Natural killer cell (primary cell): ENCODE data around the gene NAB2. TPM values are rescaled to one million over a fixed set of nuclear protein-coding genes. Genes with fewer than 3 reads are reported as not detected.
A peak's percentile ranks its signal among the peaks of the same experiment; 100 is the strongest.

Experiments used
- ATAC-seq, 3 donors: fragments of 150-1000 bp in 2 of 3; fragments of 200-7000 bp in 1 of 3; cut with Tn5 transposase; 1 replicate in 1 of 3; 2 replicates in 2 of 3; pipeline ENCODE4 v1.10.0; 2021; ENCODE audit warnings: mild to moderate bottlenecking in 2 of 3, moderate library complexity in 2 of 3
- DNase-seq, 2 donors: peaks; one replicate each; pipeline versions ENCODE4 v3.0.0 to v3.0.0-alpha.2; 2013 to 2021; ENCODE audit warnings: mixed read lengths in 1 of 2
- H3K27ac ChIP-seq: one replicate; pipeline ENCODE4 v1.5.1; 2013; ENCODE audit warnings: mild to moderate bottlenecking, low read length
- H3K27me3 ChIP-seq: one replicate; pipeline ENCODE4 v1.6.1; 2013; ENCODE audit warnings: low read length; ENCODE audit not compliant: control insufficient read depth, insufficient read depth
- H3K36me3 ChIP-seq: one replicate; pipeline ENCODE4 v1.6.1; 2013; ENCODE audit warnings: low read length; ENCODE audit not compliant: control insufficient read depth, insufficient read depth
- H3K4me1 ChIP-seq: one replicate; pipeline ENCODE4 v1.6.1; 2013; ENCODE audit warnings: low read length; ENCODE audit not compliant: control insufficient read depth, insufficient read depth
- H3K4me3 ChIP-seq: one replicate; pipeline ENCODE4 v1.5.1; 2013; ENCODE audit warnings: low read length
- H3K9me3 ChIP-seq: one replicate; pipeline ENCODE4 v1.6.1; 2013; ENCODE audit warnings: low read length; ENCODE audit not compliant: control insufficient read depth, insufficient read depth
- H3K27ac Mint-ChIP-seq, 2 donors: one replicate each; pipeline ENCODE4 v1.8.0; 2022; ENCODE audit warnings: mild to moderate bottlenecking in 2 of 2, mixed read lengths in 2 of 2, moderate library complexity in 1 of 2
- H3K27me3 Mint-ChIP-seq, 2 donors: one replicate each; pipeline ENCODE4 v1.8.0; 2022; ENCODE audit warnings: low read depth in 2 of 2, mixed read lengths in 2 of 2
- H3K36me3 Mint-ChIP-seq: one replicate; pipeline ENCODE4 v1.8.0; 2022; ENCODE audit warnings: mixed read lengths
- H3K4me1 Mint-ChIP-seq, 2 donors: one replicate each; pipeline ENCODE4 v1.8.0; 2022; ENCODE audit warnings: mixed read lengths in 2 of 2
- H3K4me3 Mint-ChIP-seq: one replicate; pipeline ENCODE4 v1.8.0; 2022; ENCODE audit warnings: mild to moderate bottlenecking, moderate library complexity, mixed read lengths
- H3K9me3 Mint-ChIP-seq, 2 donors: one replicate each; pipeline ENCODE4 v1.8.0; 2022; ENCODE audit warnings: mixed read lengths in 2 of 2
- WGBS: methylation state at CpG from one replicate; pipeline ENCODE4 v1.1.7; 2013; ENCODE audit warnings: missing lambda C conversion rate; ENCODE audit not compliant: insufficient coverage; 5-methylcytosine and 5-hydroxymethylcytosine counted together
- intact Hi-C: fragments of 100-400 bp; cut with micrococcal nuclease; formaldehyde crosslinking; loops from one replicate; pipeline ENCODE4 v1.14.2; 2022
- total RNA-seq, 4 donors: library from RNA; stranded (reverse); fragments of 120-200 nt in 1 of 4; gene quantifications; one replicate each; pipeline versions ENCODE4 v1.2.3 to v1.2.4, GENCODE V29; 2013 to 2022
- TF ChIP-seq, protein P1 (sequence below): fragments of 200-600 bp; IDR thresholded peaks from one replicate; pipeline ENCODE4 v1.8.0; 2022; ENCODE audit warnings: antibody characterized with exemption

NAB2 gene
- total RNA-seq, 3 donors from 2014 or later (not counting 1 experiment from before 2014, with no cell fraction given), result 4.2 to 7.0 (median 5.4) TPM

DNA sequence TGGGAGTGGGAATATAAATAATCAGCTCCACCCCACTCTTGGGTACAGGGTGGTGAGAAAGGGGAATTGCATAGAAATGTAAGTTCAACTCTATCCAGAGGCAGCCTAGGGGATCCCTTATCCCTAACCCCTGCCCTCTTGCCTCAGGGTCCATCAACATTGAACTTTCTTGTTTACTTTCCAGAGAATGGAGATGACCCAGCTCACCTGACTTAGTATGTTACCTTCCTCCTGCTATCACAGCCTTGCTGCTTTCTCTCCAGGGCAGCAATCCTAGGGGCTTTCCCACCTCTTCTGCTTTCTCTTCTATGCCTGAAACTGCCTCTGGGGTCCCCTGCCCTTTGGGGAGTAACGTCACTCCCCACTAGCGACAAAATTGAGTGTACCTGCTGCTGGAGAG lies 42.0 kb downstream of the NAB2 start:
- no peaks in the 10 kb centered on the region for H3K36me3 ChIP-seq
- peaks cover 19% of the 10 kb centered on the region for H3K27me3 ChIP-seq
- no CpG with 5 or more reads among the region's 2 CpGs for WGBS
- Mint-ChIP-seq H3K4me3 (peak overlapping the region; percentile 41), H3K9me3 (no peaks in the 10 kb centered on the region), H3K27ac (no peak overlapping the region), H3K36me3 (no peaks in the 10 kb centered on the region), H3K4me1 (peaks cover 4 to 15% of the 10 kb centered on the region in 2 donors), H3K27me3 (peaks cover 15 to 35% of the 10 kb centered on the region in 2 donors)
- H3K4me3 ChIP-seq, result no peak overlapping the region
- intact Hi-C loops, result no loop called here
- peak in 1 of 2 donors; percentile 26 for DNase-seq
- H3K9me3 ChIP-seq, result no peaks in the 10 kb centered on the region
- TF ChIP-seq, protein P1, sequence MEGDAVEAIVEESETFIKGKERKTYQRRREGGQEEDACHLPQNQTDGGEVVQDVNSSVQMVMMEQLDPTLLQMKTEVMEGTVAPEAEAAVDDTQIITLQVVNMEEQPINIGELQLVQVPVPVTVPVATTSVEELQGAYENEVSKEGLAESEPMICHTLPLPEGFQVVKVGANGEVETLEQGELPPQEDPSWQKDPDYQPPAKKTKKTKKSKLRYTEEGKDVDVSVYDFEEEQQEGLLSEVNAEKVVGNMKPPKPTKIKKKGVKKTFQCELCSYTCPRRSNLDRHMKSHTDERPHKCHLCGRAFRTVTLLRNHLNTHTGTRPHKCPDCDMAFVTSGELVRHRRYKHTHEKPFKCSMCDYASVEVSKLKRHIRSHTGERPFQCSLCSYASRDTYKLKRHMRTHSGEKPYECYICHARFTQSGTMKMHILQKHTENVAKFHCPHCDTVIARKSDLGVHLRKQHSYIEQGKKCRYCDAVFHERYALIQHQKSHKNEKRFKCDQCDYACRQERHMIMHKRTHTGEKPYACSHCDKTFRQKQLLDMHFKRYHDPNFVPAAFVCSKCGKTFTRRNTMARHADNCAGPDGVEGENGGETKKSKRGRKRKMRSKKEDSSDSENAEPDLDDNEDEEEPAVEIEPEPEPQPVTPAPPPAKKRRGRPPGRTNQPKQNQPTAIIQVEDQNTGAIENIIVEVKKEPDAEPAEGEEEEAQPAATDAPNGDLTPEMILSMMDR, result no peak
- H3K27ac ChIP-seq, result no peak overlapping the region
- no peak for ATAC-seq
- peaks cover 23% of the 10 kb centered on the region for H3K4me1 ChIP-seq

DNA sequence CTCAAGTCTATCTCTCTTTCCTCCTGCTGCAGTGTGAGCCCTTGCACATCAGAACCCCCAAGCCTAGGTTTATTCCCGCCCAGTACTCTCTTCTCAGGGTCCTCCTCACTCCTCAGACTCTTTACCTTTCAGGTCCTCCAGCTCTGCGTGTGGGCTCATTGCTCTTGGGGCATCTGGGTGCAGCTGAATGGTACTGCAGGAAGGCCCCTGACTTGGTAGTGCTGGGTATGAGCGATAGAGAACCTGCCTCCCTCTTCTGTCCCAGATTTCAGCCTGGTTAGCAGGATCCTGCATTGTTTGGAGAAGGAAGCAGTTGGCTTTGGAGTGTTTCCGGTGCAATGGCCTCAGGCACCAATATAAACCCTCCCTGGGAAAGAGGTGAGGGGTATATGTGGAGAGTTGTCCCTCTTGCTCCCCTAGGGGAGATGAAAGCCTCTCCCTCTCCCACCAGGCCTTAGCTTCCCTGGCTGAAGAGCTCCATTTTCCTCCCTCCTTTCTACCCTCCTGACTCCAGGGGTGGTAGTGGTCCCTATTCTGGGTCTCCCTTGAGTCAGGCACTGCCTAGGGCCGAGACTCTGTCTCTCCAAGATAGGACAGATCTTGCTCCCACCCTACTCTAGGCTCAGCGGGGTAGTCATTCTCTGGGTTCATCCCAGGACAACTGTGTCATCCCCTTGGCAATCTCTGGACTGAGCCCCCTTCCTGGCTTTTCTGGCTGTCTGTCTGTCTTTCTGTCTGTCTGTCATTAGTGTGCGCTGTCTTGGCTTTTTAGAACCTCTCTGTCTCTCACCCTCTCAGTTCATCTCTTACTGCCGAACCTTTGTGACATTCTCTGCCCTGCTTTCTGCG lies 43.2 kb downstream of the NAB2 start:
- Histone ChIP-seq H3K4me1 (peaks cover 20% of the 10 kb centered on the region), H3K9me3 (no peaks in the 10 kb centered on the region), H3K4me3 (no peak overlapping the region), H3K36me3 (no peaks in the 10 kb centered on the region), H3K27ac (no peak overlapping the region), H3K27me3 (peaks cover 14% of the 10 kb centered on the region)
- Mint-ChIP-seq H3K4me3 (no peak overlapping the region), H3K36me3 (no peaks in the 10 kb centered on the region), H3K27me3 (peaks cover 15 to 33% of the 10 kb centered on the region in 2 donors), H3K4me1 (peaks cover 3 to 12% of the 10 kb centered on the region in 2 donors), H3K27ac (no peak overlapping the region), H3K9me3 (no peaks in the 10 kb centered on the region)
- DNase-seq (no peak), ATAC-seq (no peak)
- TF ChIP-seq, protein P1, result no peak
- 86% methylated on average over 8 of the region's 9 CpGs for WGBS
- intact Hi-C loops, result no loop called here

DNA sequence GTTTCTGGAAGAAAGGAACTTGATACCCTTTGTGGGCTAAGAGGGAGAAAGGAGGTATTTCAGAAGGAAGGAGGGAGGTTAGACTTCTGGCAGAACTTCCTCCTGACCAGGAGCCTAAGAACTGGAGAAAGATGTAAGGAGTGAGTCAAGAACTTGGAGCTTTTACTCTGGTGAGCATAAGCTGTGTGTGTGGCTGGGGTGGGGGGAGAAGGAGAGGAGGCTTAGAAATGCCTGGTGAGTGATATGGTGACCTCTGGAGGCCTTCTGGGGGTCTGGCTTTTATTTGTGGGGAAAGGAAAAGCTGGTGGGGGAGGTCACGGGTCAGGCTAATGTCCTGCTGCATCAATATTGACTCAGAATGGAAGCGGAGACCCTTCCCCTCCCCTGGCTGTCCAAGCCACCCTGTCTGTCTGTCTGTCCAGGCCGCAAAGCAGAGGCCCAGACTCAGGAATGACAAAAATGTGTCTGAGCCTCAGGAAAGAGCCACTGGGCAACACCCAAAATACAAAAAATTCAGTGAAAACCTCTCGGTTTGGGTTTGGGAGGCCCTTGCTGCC lies 44.2 kb downstream of the NAB2 start:
- Histone ChIP-seq H3K4me1 (peaks cover 10% of the 10 kb centered on the region), H3K27ac (no peak overlapping the region), H3K27me3 (peaks cover 12% of the 10 kb centered on the region), H3K9me3 (no peaks in the 10 kb centered on the region), H3K36me3 (no peaks in the 10 kb centered on the region), H3K4me3 (no peak overlapping the region)
- Mint-ChIP-seq H3K27ac (no peak overlapping the region), H3K27me3 (peaks cover 15 to 33% of the 10 kb centered on the region in 2 donors), H3K4me3 (no peak overlapping the region), H3K9me3 (no peaks in the 10 kb centered on the region), H3K36me3 (no peaks in the 10 kb centered on the region), H3K4me1 (peaks cover 0 to 5% of the 10 kb centered on the region in 2 donors)
- WGBS, result 76% methylated on average over 4 of the region's 4 CpGs
- intact Hi-C loops, result no loop called here
- TF ChIP-seq, protein P1, result no peak
- DNase-seq (no peak), ATAC-seq (no peak)
